Hepatocyte (in vitro differentiated cells): ENCODE results near the gene C1QB. TPM values are rescaled to one million over a fixed set of nuclear protein-coding genes. Genes with fewer than 3 reads are reported as not detected.

Source experiments
- DNase-seq: peaks from one replicate; pipeline ENCODE4 v3.0.0-alpha.2; 2016; ENCODE audit warnings: low spot score
- H2AFZ ChIP-seq: fragments of 200-600 bp; sonication (generic); 2 replicates; pipeline ENCODE4 v1.6.0; 2016; ENCODE audit warnings: antibody characterized with exemption, mild to moderate bottlenecking
- H3K27ac ChIP-seq: fragments of 200-600 bp; sonication (generic); 2 replicates; pipeline ENCODE4 v1.5.1; 2016; ENCODE audit warnings: mild to moderate bottlenecking
- H3K27me3 ChIP-seq: fragments of 200-600 bp; sonication (generic); 2 replicates; pipeline ENCODE4 v1.6.1; 2016
- H3K36me3 ChIP-seq: fragments of 200-600 bp; sonication (generic); replicated peaks from 2 replicates; pipeline ENCODE4 v1.5.1; 2016; ENCODE audit warnings: low read depth; ENCODE audit not compliant: insufficient read depth
- H3K4me1 ChIP-seq: fragments of 200-600 bp; sonication (generic); 2 replicates; pipeline ENCODE4 v1.5.1; 2016; ENCODE audit warnings: mild to moderate bottlenecking, moderate library complexity; ENCODE audit not compliant: insufficient read depth
- H3K4me2 ChIP-seq: fragments of 200-600 bp; sonication (generic); 2 replicates; pipeline ENCODE4 v1.6.0; 2016
- H3K4me3 ChIP-seq: fragments of 200-600 bp; sonication (generic); 2 replicates; pipeline ENCODE4 v1.5.1; 2016; ENCODE audit warnings: mild to moderate bottlenecking
- H3K79me2 ChIP-seq: fragments of 200-600 bp; sonication (generic); 2 replicates; pipeline ENCODE4 v1.6.0; 2017; ENCODE audit warnings: mild to moderate bottlenecking
- H3K9me2 ChIP-seq: fragments of 200-600 bp; sonication (generic); replicated peaks from 2 replicates; pipeline ENCODE4 v1.6.0; 2017; ENCODE audit warnings: mild to moderate bottlenecking; ENCODE audit not compliant: insufficient read depth
- H3K9me3 ChIP-seq: fragments of 200-600 bp; sonication (generic); 2 replicates; pipeline ENCODE4 v1.5.1; 2016; ENCODE audit warnings: low read depth, mild to moderate bottlenecking
- H4K20me1 ChIP-seq: fragments of 200-600 bp; sonication (generic); 2 replicates; pipeline ENCODE4 v1.6.0; 2016; ENCODE audit warnings: mild to moderate bottlenecking; ENCODE audit not compliant: insufficient read depth, poor library complexity, severe bottlenecking
- CTCF ChIP-seq: fragments of 200-600 bp; sonication (generic); IDR thresholded peaks from 2 replicates; pipeline ENCODE4 v1.5.1; 2016; ENCODE audit warnings: antibody characterized with exemption, mild to moderate bottlenecking; ENCODE audit not compliant: poor library complexity
- EZH2 ChIP-seq: fragments of 200-600 bp; sonication (generic); IDR thresholded peaks from 2 replicates; pipeline ENCODE4 v1.6.1; 2016; ENCODE audit warnings: antibody characterized with exemption, mild to moderate bottlenecking, borderline replicate concordance
- EZH2phosphoT487 ChIP-seq: fragments of 200-600 bp; sonication (generic); IDR thresholded peaks from one replicate; pipeline ENCODE4 v1.6.1; 2018; ENCODE audit warnings: antibody characterized with exemption, mild to moderate bottlenecking, low read depth, moderate library complexity; ENCODE audit not compliant: unreplicated experiment, severe bottlenecking
- whole genome bisulfite sequencing: methylation state at CpG from one replicate; pipeline ENCODE4 v1.1.6; 2016; ENCODE audit warnings: low lambda C conversion rate; ENCODE audit errors: missing lambda C conversion rate; 5-methylcytosine and 5-hydroxymethylcytosine counted together
- polyA plus RNA-seq: library from polyadenylated mRNA; unstranded; fragments of >200 nt; fragmentation: Nextera tagmentation; extraction: Ambion mirVana; gene quantifications from 2 replicates; pipeline ENCODE4 v1.2.1, GENCODE V29; 2016
- total RNA-seq: library from RNA; depleted of rRNA; stranded (reverse); fragments of >200 nt; gene quantifications from 2 replicates; pipeline ENCODE4 v1.2.3, GENCODE V29; 2014

The C1QB gene
- total and polyA plus RNA-seq, 2 experiments from 2014 or later = 10.3 to 11.9 TPM

- H3K27me3 ChIP-seq = no peaks in the 10 kb centered on the region
- H3K9me3 ChIP-seq = no peaks in the 10 kb centered on the region
- H3K4me1 ChIP-seq = peaks cover 3% of the 10 kb centered on the region
- H3K9me2 ChIP-seq = no peaks in the 10 kb centered on the region
- DNase-seq = no peak
- TF ChIP-seq EZH2phosphoT487 = no peak
- TF ChIP-seq CTCF = no peak
- TF ChIP-seq EZH2 = no peak
- H3K4me2 ChIP-seq = no peak overlapping the region
- H3K4me3 ChIP-seq = no peak overlapping the region
- H3K79me2 ChIP-seq = no peaks in the 10 kb centered on the region
- WGBS = 77% methylated on average over 13 of the region's 13 CpGs
- no peak overlapping the region for H2AFZ ChIP-seq
- no peaks in the 10 kb centered on the region for H3K36me3 ChIP-seq
- no peaks in the 10 kb centered on the region for H4K20me1 ChIP-seq
- no peak overlapping the region for H3K27ac ChIP-seq
Measured at GRCh38 chr1:22691031-22691753, 38.2 kb downstream of the C1QB start.

GRCh38 chr1:22694172-22694571 lies 41.1 kb downstream of the C1QB start:
- H3K27ac ChIP-seq = no peak overlapping the region
- DNase-seq = no peak
- WGBS = 95% methylated on average over 5 of the region's 5 CpGs
- H3K9me2 ChIP-seq = no peaks in the 10 kb centered on the region
- H3K4me1 ChIP-seq = peaks cover 5% of the 10 kb centered on the region
- no peaks in the 10 kb centered on the region for H3K9me3 ChIP-seq
- no peak overlapping the region for H3K4me2 ChIP-seq
- H3K36me3 ChIP-seq = no peaks in the 10 kb centered on the region
- no peaks in the 10 kb centered on the region for H3K27me3 ChIP-seq
- H2AFZ ChIP-seq = no peak overlapping the region
- H3K4me3 ChIP-seq = no peak overlapping the region
- no peaks in the 10 kb centered on the region for H3K79me2 ChIP-seq
- TF ChIP-seq EZH2 (no peak), EZH2phosphoT487 (no peak), CTCF (no peak)
- H4K20me1 ChIP-seq = no peaks in the 10 kb centered on the region

- Histone ChIP-seq H3K27ac (no peak overlapping the region), H2AFZ (no peak overlapping the region), H3K9me3 (no peaks in the 10 kb centered on the region), H3K79me2 (no peaks in the 10 kb centered on the region), H3K36me3 (no peaks in the 10 kb centered on the region), H4K20me1 (no peaks in the 10 kb centered on the region), H3K4me2 (no peak overlapping the region), H3K9me2 (no peaks in the 10 kb centered on the region), H3K4me3 (no peak overlapping the region), H3K4me1 (peaks cover 4% of the 10 kb centered on the region), H3K27me3 (no peaks in the 10 kb centered on the region)
- no peak for DNase-seq
- no peak for TF ChIP-seq CTCF
- no peak for TF ChIP-seq EZH2
- no peak for TF ChIP-seq EZH2phosphoT487
- WGBS = 94% methylated on average over 3 of the region's 3 CpGs
Measured at GRCh38 chr1:22696610-22697009, 43.6 kb downstream of the C1QB start.
